SK-N-SH (cell line): Measurements from ENCODE around the gene ANKRD12. TPM values are rescaled to one million over a fixed set of nuclear protein-coding genes. Genes with fewer than 3 reads are reported as not detected.

Experiments
- CTCF ChIA-PET: fragments of 300-600, 350-600 bp; formaldehyde crosslinking; extraction: SDS; loops from one replicate; lab custom pipeline; 2021; lab: Yijun Ruan, JAX
- POLR2A ChIA-PET: fragments of 350-600 bp; sonication (Branson Sonifier 250); formaldehyde crosslinking; extraction: SDS; loops from one replicate; lab custom pipeline; 2020; ENCODE audit warnings: antibody characterized with exemption, inconsistent platforms; lab: Yijun Ruan, JAX
- DNase-seq: peaks from one replicate; pipeline ENCODE4 v3.0.0; 2012
- H2AFZ ChIP-seq: fragments of 200-600 bp; sonication (generic); 2 replicates; pipeline ENCODE4 v1.8.1; 2016; ENCODE audit warnings: antibody characterized with exemption, mild to moderate bottlenecking, low read depth
- H3F3A ChIP-seq: fragments of 200-600 bp; sonication (generic); replicated peaks from 2 replicates; pipeline ENCODE3; 2016; ENCODE audit warnings: antibody characterized with exemption, mild to moderate bottlenecking; ENCODE audit not compliant: insufficient read depth
- H3K27ac ChIP-seq, 2 experiments: fragments of 200-500 bp in 1 of 2; fragments of 200-600 bp in 1 of 2; sonication (Bioruptor generic) in 1 of 2; sonication (generic), shearing (Covaris generic) in 1 of 2; 2 replicates each; pipeline versions ENCODE4 v1.5.1 to v1.6.1; 2014 to 2016; ENCODE audit warnings: low read depth in 2 of 2, inconsistent platforms in 1 of 2, low read length in 1 of 2, mild to moderate bottlenecking in 1 of 2, mixed read lengths in 1 of 2
- H3K27me3 ChIP-seq: fragments of 200-600 bp; sonication (generic), shearing (Covaris generic); 2 replicates; pipeline ENCODE4 v1.6.1; 2016; ENCODE audit warnings: mixed run types; ENCODE audit not compliant: insufficient read depth
- H3K36me3 ChIP-seq, 2 experiments: fragments of 200-500 bp in 1 of 2; fragments of 200-600 bp in 1 of 2; sonication (Bioruptor generic) in 1 of 2; sonication (generic) in 1 of 2; replicated peaks in 1 of 2; 2 replicates each; pipeline versions ENCODE3 to v1.5.1; 2014 to 2016; ENCODE audit warnings: low read length in 1 of 2, mild to moderate bottlenecking in 1 of 2; ENCODE audit not compliant: insufficient read depth in 2 of 2, control insufficient read depth in 1 of 2
- H3K4me1 ChIP-seq, 2 experiments: fragments of 200-500 bp in 1 of 2; fragments of 200-600 bp in 1 of 2; sonication (Bioruptor generic) in 1 of 2; sonication (generic), shearing (Covaris generic) in 1 of 2; 2 replicates each; pipeline versions ENCODE4 v1.5.1 to v1.6.1; 2014 to 2016; ENCODE audit warnings: low read depth in 1 of 2, low read length in 1 of 2, mixed run types in 1 of 2; ENCODE audit not compliant: insufficient read depth in 2 of 2, control insufficient read depth in 1 of 2
- H3K4me2 ChIP-seq: fragments of 200-600 bp; sonication (generic), shearing (Covaris generic); 2 replicates; pipeline ENCODE4 v1.6.1; 2017; ENCODE audit warnings: mixed run types
- H3K4me3 ChIP-seq, 2 experiments: fragments of 200-500 bp in 1 of 2; fragments of 200-600 bp in 1 of 2; sonication (Bioruptor generic) in 1 of 2; sonication (generic), shearing (Covaris generic) in 1 of 2; 2 replicates each; pipeline versions ENCODE4 v1.5.1 to v1.8.1; 2014 to 2016; ENCODE audit warnings: low read depth in 2 of 2, inconsistent platforms in 1 of 2, low read length in 1 of 2, mild to moderate bottlenecking in 1 of 2, mixed read lengths in 1 of 2, moderate library complexity in 1 of 2
- H3K79me2 ChIP-seq: fragments of 200-600 bp; sonication (generic); 2 replicates; pipeline ENCODE4 v1.8.1; 2017; ENCODE audit warnings: mild to moderate bottlenecking; ENCODE audit not compliant: insufficient read depth
- H3K9ac ChIP-seq: fragments of 200-600 bp; sonication (generic); 2 replicates; pipeline ENCODE4 v1.6.1; 2017; ENCODE audit warnings: mixed run types
- H3K9me2 ChIP-seq: fragments of 200-600 bp; sonication (generic); 2 replicates; pipeline ENCODE4 v1.6.1; 2017; ENCODE audit warnings: mixed run types
- H3K9me3 ChIP-seq: fragments of 200-600 bp; sonication (generic); 2 replicates; pipeline ENCODE4 v1.6.1; 2017; ENCODE audit warnings: mixed run types, mild to moderate bottlenecking, moderate library complexity
- H4K20me1 ChIP-seq: fragments of 200-600 bp; sonication (generic); 2 replicates; pipeline ENCODE4 v1.6.1; 2017; ENCODE audit warnings: mild to moderate bottlenecking, mixed run types; ENCODE audit not compliant: insufficient read depth
- CHD2 ChIP-seq: fragments of 150-350 bp; IDR thresholded peaks from 2 replicates; pipeline ENCODE4 v1.6.1; 2018; ENCODE audit warnings: low read length; ENCODE audit not compliant: partially characterized antibody
- ELF1 ChIP-seq: IDR thresholded peaks from 2 replicates; pipeline ENCODE4 v1.4.0; 2012
- FOSL2 ChIP-seq: IDR thresholded peaks from 2 replicates; pipeline ENCODE4 v1.4.0; 2012; ENCODE audit warnings: low read depth, mild to moderate bottlenecking, moderate library complexity, borderline replicate concordance
- GATA2 ChIP-seq: sonication (generic); formaldehyde crosslinking; IDR thresholded peaks from 2 replicates; pipeline ENCODE4 v1.5.0; 2020; ENCODE audit warnings: mild to moderate bottlenecking, missing genetic modification reagents
- JUND ChIP-seq: IDR thresholded peaks from 2 replicates; pipeline ENCODE4 v1.4.0; 2012
- MAX ChIP-seq: IDR thresholded peaks from 2 replicates; pipeline ENCODE4 v1.4.0; 2012; ENCODE audit warnings: low read depth
- MEF2A ChIP-seq: IDR thresholded peaks from 2 replicates; pipeline ENCODE4 v1.4.0; 2012; ENCODE audit warnings: low read depth, borderline replicate concordance
- MXI1 ChIP-seq: IDR thresholded peaks from 2 replicates; pipeline ENCODE4 v1.6.1; 2012; ENCODE audit warnings: mild to moderate bottlenecking, low read depth, low read length, improper control_type of control experiment
- NRF1 ChIP-seq: IDR thresholded peaks from 2 replicates; pipeline ENCODE4 v1.6.1; 2012; ENCODE audit warnings: low read depth, mild to moderate bottlenecking, low read length
- PBX3 ChIP-seq: IDR thresholded peaks from 2 replicates; pipeline ENCODE4; 2012
- POLR2AphosphoS5 ChIP-seq: IDR thresholded peaks from 2 replicates; pipeline ENCODE4 v1.6.1; 2012; ENCODE audit warnings: low read depth, low read length
- RAD21 ChIP-seq: IDR thresholded peaks from 2 replicates; pipeline ENCODE4 v1.6.1; 2012; ENCODE audit warnings: mild to moderate bottlenecking, low read length
- RFX5 ChIP-seq: IDR thresholded peaks from 2 replicates; pipeline ENCODE4 v1.6.1; 2012; ENCODE audit warnings: mild to moderate bottlenecking, improper control_type of control experiment, low read length
- SMC3 ChIP-seq: IDR thresholded peaks from 2 replicates; pipeline ENCODE4 v1.6.1; 2012; ENCODE audit warnings: low read depth, low read length, improper control_type of control experiment
- TAF1 ChIP-seq: IDR thresholded peaks from 2 replicates; pipeline ENCODE4 v1.6.1; 2012; ENCODE audit warnings: low read depth, mild to moderate bottlenecking, low read length, moderate library complexity, borderline replicate concordance
- TEAD4 ChIP-seq: IDR thresholded peaks from 2 replicates; pipeline ENCODE4 v1.4.0; 2012; ENCODE audit warnings: mild to moderate bottlenecking, borderline replicate concordance; ENCODE audit not compliant: insufficient read depth
- USF2 ChIP-seq: fragments of 150-350 bp; IDR thresholded peaks from 2 replicates; pipeline ENCODE4 v1.6.1; 2017; ENCODE audit warnings: antibody characterized with exemption, low read length, low read depth, borderline replicate concordance
- YY1 ChIP-seq: IDR thresholded peaks from 2 replicates; pipeline ENCODE4 v1.4.0; 2012; ENCODE audit warnings: low read depth, mild to moderate bottlenecking
- WGBS: methylation state at CpG from one replicate; pipeline ENCODE4 v1.1.6; 2017; ENCODE audit warnings: low lambda C conversion rate; 5-methylcytosine and 5-hydroxymethylcytosine counted together
- polyA plus RNA-seq, 3 experiments: library from polyadenylated mRNA; depleted of rRNA; stranded (reverse); fragments of >200 nt; gene quantifications; 2 replicates each; pipeline ENCODE4 v1.2.3, GENCODE V29; 2012
- TF ChIP-seq, protein P1 (sequence below): fragments of 200-600 bp; sonication (generic); IDR thresholded peaks from 2 replicates; pipeline ENCODE4 v1.6.1; 2017; ENCODE audit warnings: antibody characterized with exemption, mild to moderate bottlenecking, moderate library complexity
- TF ChIP-seq, protein P2 (sequence below): fragments of 150-350 bp; IDR thresholded peaks from 2 replicates; pipeline ENCODE4 v1.6.1; 2016; ENCODE audit warnings: mild to moderate bottlenecking, low read depth, low read length

The ANKRD12 gene
- polyA plus RNA-seq, 1 of the 3 experiments (the other 2 are of a cell fraction): 1.3 TPM

- Histone ChIP-seq H3K9me2 (no peaks in the 10 kb centered on the region), H3K4me2 (no peak overlapping the region), H3K79me2 (no peaks in the 10 kb centered on the region; the same call in 1 of the 2 replicates), H3F3A (peaks cover 20% of the 10 kb centered on the region), H3K9ac (no peak overlapping the region), H3K4me1 (peaks cover 0 to 18% of the 10 kb centered on the region in 2 experiments; a peak in 2 of 4 replicates), H3K27ac (no peak overlapping the region), H3K36me3 (no peaks in the 10 kb centered on the region), H3K9me3 (no peaks in the 10 kb centered on the region), H2AFZ (no peak overlapping the region), H4K20me1 (no peaks in the 10 kb centered on the region), H3K27me3 (no peaks in the 10 kb centered on the region), H3K4me3 (no peak overlapping the region)
- CTCF ChIA-PET: interaction anchor here (1.4 to 2.3 kb wide), 2 partner anchors 24 to 50 kb away, joined by 3 to 7 read pairs; no protein-coding TSS in a partner anchor
- POLR2A ChIA-PET: no interaction called here
- DNase-seq: no peak
- no peak for TF ChIP-seq YY1
- no peak for TF ChIP-seq MEF2A
- no peak for TF ChIP-seq CHD2
- no peak for TF ChIP-seq MXI1
- no peak for TF ChIP-seq GATA2 (CRISPR knock-in tag)
- TF ChIP-seq JUND: no peak
- TF ChIP-seq SMC3: no peak
- TF ChIP-seq FOSL2: no peak
- no peak for TF ChIP-seq TAF1
- no peak for TF ChIP-seq POLR2AphosphoS5
- no peak for TF ChIP-seq ELF1
- TF ChIP-seq RAD21: no peak
- no peak for TF ChIP-seq NRF1
- no peak for TF ChIP-seq MAX
- TF ChIP-seq PBX3: no peak
- no peak for TF ChIP-seq RFX5
- TF ChIP-seq, protein P1, sequence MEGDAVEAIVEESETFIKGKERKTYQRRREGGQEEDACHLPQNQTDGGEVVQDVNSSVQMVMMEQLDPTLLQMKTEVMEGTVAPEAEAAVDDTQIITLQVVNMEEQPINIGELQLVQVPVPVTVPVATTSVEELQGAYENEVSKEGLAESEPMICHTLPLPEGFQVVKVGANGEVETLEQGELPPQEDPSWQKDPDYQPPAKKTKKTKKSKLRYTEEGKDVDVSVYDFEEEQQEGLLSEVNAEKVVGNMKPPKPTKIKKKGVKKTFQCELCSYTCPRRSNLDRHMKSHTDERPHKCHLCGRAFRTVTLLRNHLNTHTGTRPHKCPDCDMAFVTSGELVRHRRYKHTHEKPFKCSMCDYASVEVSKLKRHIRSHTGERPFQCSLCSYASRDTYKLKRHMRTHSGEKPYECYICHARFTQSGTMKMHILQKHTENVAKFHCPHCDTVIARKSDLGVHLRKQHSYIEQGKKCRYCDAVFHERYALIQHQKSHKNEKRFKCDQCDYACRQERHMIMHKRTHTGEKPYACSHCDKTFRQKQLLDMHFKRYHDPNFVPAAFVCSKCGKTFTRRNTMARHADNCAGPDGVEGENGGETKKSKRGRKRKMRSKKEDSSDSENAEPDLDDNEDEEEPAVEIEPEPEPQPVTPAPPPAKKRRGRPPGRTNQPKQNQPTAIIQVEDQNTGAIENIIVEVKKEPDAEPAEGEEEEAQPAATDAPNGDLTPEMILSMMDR: no peak
- WGBS: 83% methylated on average over 2 of the region's 2 CpGs
Measured at GRCh38 chr18:9097349-9097748, 39.2 kb upstream of the ANKRD12 start.

GRCh38 chr18:9100796-9101195 lies 35.8 kb upstream of the ANKRD12 start:
- H3F3A ChIP-seq: peaks cover 14% of the 10 kb centered on the region
- H3K4me2 ChIP-seq: peak overlapping the region; percentile 87; the same call in 1 of the 2 replicates
- H3K27ac ChIP-seq: no peak overlapping the region; a peak in 1 of 4 replicates
- H3K9me3 ChIP-seq: no peaks in the 10 kb centered on the region
- H3K36me3 ChIP-seq: peaks cover 6 to 8% of the 10 kb centered on the region in 2 experiments
- no peaks in the 10 kb centered on the region for H3K27me3 ChIP-seq
- no peak overlapping the region for H3K9ac ChIP-seq
- CTCF ChIA-PET: interaction anchor here (2.4 kb wide), 1 partner anchor 27 kb away, joined by 13 read pairs; no protein-coding TSS in a partner anchor
- POLR2A ChIA-PET: no interaction called here
- no peak overlapping the region for H3K4me3 ChIP-seq
- no peaks in the 10 kb centered on the region for H3K9me2 ChIP-seq
- peaks cover 32% of the 10 kb centered on the region for H3K79me2 ChIP-seq
- H3K4me1 ChIP-seq: peaks cover 7 to 18% of the 10 kb centered on the region in 2 experiments; a peak in 2 of 4 replicates
- no peak for DNase-seq
- H2AFZ ChIP-seq: no peak overlapping the region
- H4K20me1 ChIP-seq: peaks cover 24% of the 10 kb centered on the region
- 89% methylated on average over 3 of the region's 3 CpGs for WGBS
- TF ChIP-seq RFX5 (no peak), MEF2A (no peak), ELF1 (no peak), PBX3 (no peak), MAX (no peak), USF2 (no peak), TEAD4 (no peak), SMC3 (no peak), FOSL2 (no peak)
- TF ChIP-seq, protein P2, sequence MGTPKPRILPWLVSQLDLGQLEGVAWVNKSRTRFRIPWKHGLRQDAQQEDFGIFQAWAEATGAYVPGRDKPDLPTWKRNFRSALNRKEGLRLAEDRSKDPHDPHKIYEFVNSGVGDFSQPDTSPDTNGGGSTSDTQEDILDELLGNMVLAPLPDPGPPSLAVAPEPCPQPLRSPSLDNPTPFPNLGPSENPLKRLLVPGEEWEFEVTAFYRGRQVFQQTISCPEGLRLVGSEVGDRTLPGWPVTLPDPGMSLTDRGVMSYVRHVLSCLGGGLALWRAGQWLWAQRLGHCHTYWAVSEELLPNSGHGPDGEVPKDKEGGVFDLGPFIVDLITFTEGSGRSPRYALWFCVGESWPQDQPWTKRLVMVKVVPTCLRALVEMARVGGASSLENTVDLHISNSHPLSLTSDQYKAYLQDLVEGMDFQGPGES: no peak
